Measurements from ENCODE around the gene TTC23.
A peak's percentile ranks its signal among the peaks of the same experiment; 100 is the strongest.

The TTC23 gene

GRCh38 chr15:99100245-99101173, 148.9 kb downstream of the TTC23 start:
- DNase-seq: peak; percentile 88

- DNase-seq: no peak
Observed at GRCh38 chr15:99099661-99100060, 149.7 kb downstream of the TTC23 start.

GRCh38 chr15:99098991-99099390, 150.4 kb downstream of the TTC23 start:
- no peak for DNase-seq

GRCh38 chr15:99098426-99098825, 151.0 kb downstream of the TTC23 start:
- no peak for DNase-seq

- no peak for DNase-seq
Observed at GRCh38 chr15:99097441-99098410, 151.7 kb downstream of the TTC23 start.

GRCh38 chr15:99096894-99097426, 152.4 kb downstream of the TTC23 start:
- DNase-seq: no peak

- no peak for DNase-seq
Observed at GRCh38 chr15:99096173-99096893, 153.0 kb downstream of the TTC23 start.

- DNase-seq: no peak
Observed at GRCh38 chr15:99095626-99096025, 153.8 kb downstream of the TTC23 start.

- DNase-seq: no peak
Observed at GRCh38 chr15:99092554-99093172, 156.7 kb downstream of the TTC23 start.

- no peak for DNase-seq
Observed at GRCh38 chr15:99090938-99091337, 158.4 kb downstream of the TTC23 start.

- DNase-seq: no peak
Observed at GRCh38 chr15:99090011-99090699, 159.2 kb downstream of the TTC23 start.

GRCh38 chr15:99087405-99087943, 161.9 kb downstream of the TTC23 start:
- no peak for DNase-seq

GRCh38 chr15:99086327-99086667, 163.1 kb downstream of the TTC23 start:
- no peak for DNase-seq

All from right forelimb (tissue), 1 donor.